A204.1 (cell line): ENCODE measurements around the gene IFI30.

ENCODE experiments used
- FAIRE-seq: peaks from 2 replicates; lab custom pipeline; 2012; peaks lifted over from hg19 to GRCh38; lab: Jason Lieb, UNC

IFI30 gene

GRCh38 chr19:18225702-18226468, 52.3 kb downstream of the IFI30 start, which contains the start of gene PDE4C:
Gene PDE4C, minus strand, starts transcription at chr19:18226438. Its CDS starts 23 bp downstream, at chr19:18226415.
- FAIRE-seq = no peak

GRCh38 chr19:18226956-18227780, 53.6 kb downstream of the IFI30 start:
- no peak for FAIRE-seq
